Colon (tissue), 2 donors: ENCODE results near the gene LILRB5.
"Not testable (repeated sequence)": the region's sequence is repeated elsewhere in the genome, so short reads cannot be mapped to it uniquely, and the experiment has no call there.

Experiments
- FAIRE-seq: peaks from 2 replicates; lab custom pipeline; 2012; peaks lifted over from hg19 to GRCh38; lab: Jason Lieb, UNC
- donor health status: control.
- donor health status: control.

The LILRB5 gene

GRCh38 chr19:54211235-54211634 is 45.8 kb downstream of the LILRB5 start:
- FAIRE-seq = no peak

- FAIRE-seq = no peak
Measured at GRCh38 chr19:54209811-54210494, 47.1 kb downstream of the LILRB5 start.

GRCh38 chr19:54209058-54209810 is 47.8 kb downstream of the LILRB5 start:
- FAIRE-seq = no peak

GRCh38 chr19:54208784-54209057 is 48.4 kb downstream of the LILRB5 start:
- no peak for FAIRE-seq

GRCh38 chr19:54207983-54208783 is 48.9 kb downstream of the LILRB5 start:
- FAIRE-seq = no peak

GRCh38 chr19:54207676-54207982 is 49.4 kb downstream of the LILRB5 start:
- FAIRE-seq = no peak

GRCh38 chr19:54207193-54207592 is 49.9 kb downstream of the LILRB5 start:
- FAIRE-seq = not testable (repeated sequence)

- FAIRE-seq = no peak
Measured at GRCh38 chr19:54206831-54207177, 50.3 kb downstream of the LILRB5 start.

GRCh38 chr19:54206030-54206830 is 50.8 kb downstream of the LILRB5 start:
- no peak for FAIRE-seq

- no peak for FAIRE-seq
Measured at GRCh38 chr19:54204767-54205468, 52.2 kb downstream of the LILRB5 start.

GRCh38 chr19:54203151-54203611 is 53.9 kb downstream of the LILRB5 start:
- no peak for FAIRE-seq

GRCh38 chr19:54201980-54202379 is 55.1 kb downstream of the LILRB5 start:
- FAIRE-seq = no peak

- FAIRE-seq = no peak
Measured at GRCh38 chr19:54201172-54201701, 55.8 kb downstream of the LILRB5 start.
